ENCODE data around the gene PIBF1.

GRCh38 chr13:72886272-72887067 is 104.5 kb downstream of the PIBF1 start:
- TF ChIP-seq, protein P1, sequence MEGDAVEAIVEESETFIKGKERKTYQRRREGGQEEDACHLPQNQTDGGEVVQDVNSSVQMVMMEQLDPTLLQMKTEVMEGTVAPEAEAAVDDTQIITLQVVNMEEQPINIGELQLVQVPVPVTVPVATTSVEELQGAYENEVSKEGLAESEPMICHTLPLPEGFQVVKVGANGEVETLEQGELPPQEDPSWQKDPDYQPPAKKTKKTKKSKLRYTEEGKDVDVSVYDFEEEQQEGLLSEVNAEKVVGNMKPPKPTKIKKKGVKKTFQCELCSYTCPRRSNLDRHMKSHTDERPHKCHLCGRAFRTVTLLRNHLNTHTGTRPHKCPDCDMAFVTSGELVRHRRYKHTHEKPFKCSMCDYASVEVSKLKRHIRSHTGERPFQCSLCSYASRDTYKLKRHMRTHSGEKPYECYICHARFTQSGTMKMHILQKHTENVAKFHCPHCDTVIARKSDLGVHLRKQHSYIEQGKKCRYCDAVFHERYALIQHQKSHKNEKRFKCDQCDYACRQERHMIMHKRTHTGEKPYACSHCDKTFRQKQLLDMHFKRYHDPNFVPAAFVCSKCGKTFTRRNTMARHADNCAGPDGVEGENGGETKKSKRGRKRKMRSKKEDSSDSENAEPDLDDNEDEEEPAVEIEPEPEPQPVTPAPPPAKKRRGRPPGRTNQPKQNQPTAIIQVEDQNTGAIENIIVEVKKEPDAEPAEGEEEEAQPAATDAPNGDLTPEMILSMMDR (IDR thresholded peaks at IDR 0.05) = no peak
- no peak for TF ChIP-seq POLR2A (IDR thresholded peaks at IDR 0.05)
